Bronchial epithelial cell (primary cell): ENCODE data around the gene PLEKHA4. TPM values are rescaled to one million over a fixed set of nuclear protein-coding genes. Genes with fewer than 3 reads are reported as not detected.
"Not testable (repeated sequence)": the region's sequence is repeated elsewhere in the genome, so short reads cannot be mapped to it uniquely, and the experiment has no call there.

Source experiments
- DNase-seq: peaks from one replicate; pipeline ENCODE4 v3.0.0-alpha.2; 2010; ENCODE audit warnings: low read depth
- FAIRE-seq: peaks from 2 replicates; lab custom pipeline; 2011; peaks lifted over from hg19 to GRCh38; lab: Jason Lieb, UNC
- H3K27me3 ChIP-seq: 2 replicates; pipeline ENCODE4 v1.5.1; 2011; ENCODE audit warnings: low read length; ENCODE audit not compliant: control insufficient read depth, insufficient read depth
- H3K36me3 ChIP-seq: 2 replicates; pipeline ENCODE4 v1.5.1; 2011; ENCODE audit warnings: low read length; ENCODE audit not compliant: control insufficient read depth, insufficient read depth
- H3K4me3 ChIP-seq: 2 replicates; pipeline ENCODE4 v1.5.1; 2011; ENCODE audit warnings: mild to moderate bottlenecking, low read depth, low read length, control low read depth
- total RNA-seq: library from RNA; depleted of rRNA; stranded (reverse); fragments of >200 nt; gene quantifications from 2 replicates; pipeline ENCODE4 v1.2.1, GENCODE V29; 2014
- TF ChIP-seq, protein P1 (sequence below): IDR thresholded peaks from 2 replicates; pipeline ENCODE4 v1.5.1; 2011; ENCODE audit warnings: mild to moderate bottlenecking, moderate library complexity, low read length, control low read depth, inconsistent platforms; ENCODE audit not compliant: insufficient read depth, severe bottlenecking

Gene PLEKHA4
- total RNA-seq, 1 donor from 2014 or later = 0.79 TPM

DNA sequence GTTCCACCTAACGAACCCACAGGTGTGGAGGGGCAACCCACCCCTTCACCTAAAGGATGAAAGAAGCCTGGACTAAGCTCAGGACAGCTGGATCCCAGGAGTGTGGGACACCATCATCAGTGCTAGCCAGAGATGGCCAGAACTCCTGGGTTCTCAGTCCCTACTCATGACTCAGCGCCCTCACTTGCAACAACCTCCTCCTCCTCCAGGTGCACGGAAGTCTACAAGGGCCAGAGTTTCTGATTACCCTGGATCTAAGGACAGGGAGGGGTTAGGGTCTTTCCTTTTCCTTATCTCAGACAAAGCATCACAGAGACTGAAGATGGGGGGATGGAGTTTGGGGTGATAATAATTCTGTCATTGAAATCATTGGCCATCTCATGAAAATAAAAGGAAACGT is 22.1 kb upstream of the PLEKHA4 start:
- no peak for DNase-seq
- Histone ChIP-seq H3K4me3 (no peak overlapping the region), H3K27me3 (peaks cover 3% of the 10 kb centered on the region), H3K36me3 (no peaks in the 10 kb centered on the region)
- TF ChIP-seq, protein P1, sequence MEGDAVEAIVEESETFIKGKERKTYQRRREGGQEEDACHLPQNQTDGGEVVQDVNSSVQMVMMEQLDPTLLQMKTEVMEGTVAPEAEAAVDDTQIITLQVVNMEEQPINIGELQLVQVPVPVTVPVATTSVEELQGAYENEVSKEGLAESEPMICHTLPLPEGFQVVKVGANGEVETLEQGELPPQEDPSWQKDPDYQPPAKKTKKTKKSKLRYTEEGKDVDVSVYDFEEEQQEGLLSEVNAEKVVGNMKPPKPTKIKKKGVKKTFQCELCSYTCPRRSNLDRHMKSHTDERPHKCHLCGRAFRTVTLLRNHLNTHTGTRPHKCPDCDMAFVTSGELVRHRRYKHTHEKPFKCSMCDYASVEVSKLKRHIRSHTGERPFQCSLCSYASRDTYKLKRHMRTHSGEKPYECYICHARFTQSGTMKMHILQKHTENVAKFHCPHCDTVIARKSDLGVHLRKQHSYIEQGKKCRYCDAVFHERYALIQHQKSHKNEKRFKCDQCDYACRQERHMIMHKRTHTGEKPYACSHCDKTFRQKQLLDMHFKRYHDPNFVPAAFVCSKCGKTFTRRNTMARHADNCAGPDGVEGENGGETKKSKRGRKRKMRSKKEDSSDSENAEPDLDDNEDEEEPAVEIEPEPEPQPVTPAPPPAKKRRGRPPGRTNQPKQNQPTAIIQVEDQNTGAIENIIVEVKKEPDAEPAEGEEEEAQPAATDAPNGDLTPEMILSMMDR = no peak
- FAIRE-seq = no peak

DNA sequence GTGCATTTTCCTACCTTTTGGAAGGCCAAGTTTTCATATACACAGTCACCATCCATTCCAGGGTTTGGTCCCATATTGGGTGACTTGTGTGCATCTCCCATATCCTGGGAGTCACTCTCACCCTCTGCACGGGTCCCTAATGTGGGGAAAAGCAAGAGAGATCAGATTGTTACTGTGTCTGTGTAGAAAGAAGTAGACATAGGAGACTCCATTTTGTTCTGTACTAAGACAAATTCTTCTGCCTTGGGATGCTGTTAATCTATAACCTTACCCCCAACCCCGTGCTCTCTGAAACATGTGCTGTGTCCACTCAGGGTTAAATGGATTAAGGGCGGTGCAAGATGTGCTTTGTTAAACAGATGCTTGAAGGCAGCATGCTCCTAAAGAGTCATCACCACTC is 21.1 kb upstream of the PLEKHA4 start:
- not testable (repeated sequence) for H3K36me3 ChIP-seq, FAIRE-seq, H3K4me3 ChIP-seq, DNase-seq, H3K27me3 ChIP-seq

DNA sequence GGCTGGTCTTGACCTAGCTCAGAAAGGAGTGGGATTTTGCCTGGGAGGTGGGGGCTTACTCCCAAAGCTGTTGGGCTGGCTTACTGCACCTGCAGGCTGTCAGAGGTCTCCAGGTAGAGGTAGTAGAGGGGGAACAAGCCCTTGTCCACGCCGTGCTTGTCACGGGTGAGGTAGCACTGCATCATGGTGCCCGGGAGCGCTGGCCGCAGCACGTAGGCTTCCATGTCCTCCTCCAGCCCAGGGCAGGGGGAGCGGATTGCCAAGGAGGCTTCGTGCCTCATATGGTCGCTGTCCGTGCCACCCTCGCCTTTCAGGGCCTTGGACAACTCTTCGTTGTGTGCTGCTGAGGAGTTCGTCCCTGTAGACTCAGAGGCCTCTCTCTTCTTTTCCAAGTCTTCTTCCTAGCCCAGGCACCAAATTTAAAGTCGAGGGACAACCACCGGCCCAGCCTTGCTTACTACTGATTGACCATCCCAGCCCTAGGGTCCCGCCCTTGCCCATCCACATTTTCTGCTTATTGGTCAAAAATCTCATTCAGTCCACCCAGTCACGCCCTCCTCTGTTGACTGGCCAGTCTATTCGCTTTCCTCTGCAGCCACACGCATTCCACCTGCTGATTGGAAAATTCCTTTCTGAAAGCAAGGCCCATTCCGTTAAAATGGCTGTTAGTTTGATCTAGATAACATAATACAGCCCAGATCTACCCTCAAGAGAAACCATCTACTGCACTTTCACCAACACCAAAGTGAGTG is 19.6 kb upstream of the PLEKHA4 start:
- no peak for FAIRE-seq
- no peaks in the 10 kb centered on the region for H3K36me3 ChIP-seq

DNA sequence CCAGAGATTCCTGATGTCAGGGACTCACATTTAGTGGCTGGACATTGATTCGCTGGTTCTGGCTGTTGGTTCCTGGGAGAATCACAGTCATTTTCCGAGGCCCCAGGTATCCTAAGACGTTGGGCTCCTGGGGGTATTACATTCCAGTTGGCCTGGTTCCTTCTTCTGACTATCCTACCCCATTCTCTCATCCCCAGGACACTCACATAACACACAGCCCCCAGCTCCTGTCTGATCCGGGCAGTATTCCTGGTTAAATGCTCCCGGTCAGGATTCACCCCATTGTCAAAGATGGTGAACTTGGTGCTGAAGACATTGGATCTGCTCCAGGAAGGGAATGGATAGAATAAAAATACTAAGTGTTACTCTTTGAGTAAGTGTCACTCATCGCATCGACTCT is 15.3 kb upstream of the PLEKHA4 start:
- TF ChIP-seq, protein P1 = no peak
- FAIRE-seq (no peak), DNase-seq (no peak)
- no peak overlapping the region for H3K4me3 ChIP-seq
- H3K27me3 ChIP-seq = no peaks in the 10 kb centered on the region
- no peaks in the 10 kb centered on the region for H3K36me3 ChIP-seq

More for the DNA sequence above, 19.6 kb upstream of the PLEKHA4 start:
- TF ChIP-seq, protein P1 = no peak
- H3K4me3 ChIP-seq = no peak overlapping the region
- H3K27me3 ChIP-seq = no peaks in the 10 kb centered on the region
- DNase-seq = no peak

DNA sequence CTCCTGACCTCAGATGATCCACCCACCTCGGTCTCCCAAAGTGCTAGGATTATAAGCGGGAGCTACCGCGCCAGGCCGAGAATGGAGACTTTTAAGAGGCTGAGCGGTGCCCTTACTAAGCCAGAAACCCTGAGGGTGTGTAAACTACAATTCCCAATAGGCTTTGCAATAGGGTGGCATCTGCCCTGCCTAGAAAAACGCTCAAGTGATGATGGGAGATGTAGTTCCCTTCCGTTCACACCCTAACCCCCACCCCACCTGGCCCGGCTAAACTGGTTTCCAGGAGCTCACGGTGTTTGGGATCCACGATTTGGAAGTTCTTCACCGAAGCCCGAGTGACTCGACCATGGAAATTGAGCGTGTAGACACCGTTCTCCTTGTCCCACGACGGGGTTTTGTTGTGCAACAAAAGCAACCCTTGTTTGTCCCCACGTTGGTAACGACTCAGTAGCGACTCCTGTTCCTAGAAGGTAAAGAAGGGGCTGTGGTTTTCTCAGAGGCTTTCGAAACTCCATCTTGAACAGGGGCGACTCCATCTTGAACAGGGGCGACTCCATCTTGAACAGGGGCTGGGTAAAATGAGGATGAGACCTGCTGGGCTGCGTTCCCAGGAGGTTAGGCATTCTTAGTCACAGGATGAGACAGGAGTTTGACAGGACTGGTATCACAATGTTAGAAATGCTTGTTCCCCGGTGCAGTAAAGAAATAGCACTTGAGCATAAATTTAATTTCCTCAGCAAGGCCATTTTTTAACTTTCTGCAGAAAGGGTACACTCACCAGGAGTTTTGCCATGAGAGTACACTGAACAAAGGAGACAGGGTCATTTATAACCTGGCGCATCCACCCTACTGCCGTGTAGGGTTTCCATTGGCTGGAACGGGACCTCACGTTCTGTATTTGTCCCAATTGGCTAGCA is 13.6 kb upstream of the PLEKHA4 start:
- H3K4me3 ChIP-seq = no peak overlapping the region
- FAIRE-seq (no peak), DNase-seq (no peak)

DNA sequence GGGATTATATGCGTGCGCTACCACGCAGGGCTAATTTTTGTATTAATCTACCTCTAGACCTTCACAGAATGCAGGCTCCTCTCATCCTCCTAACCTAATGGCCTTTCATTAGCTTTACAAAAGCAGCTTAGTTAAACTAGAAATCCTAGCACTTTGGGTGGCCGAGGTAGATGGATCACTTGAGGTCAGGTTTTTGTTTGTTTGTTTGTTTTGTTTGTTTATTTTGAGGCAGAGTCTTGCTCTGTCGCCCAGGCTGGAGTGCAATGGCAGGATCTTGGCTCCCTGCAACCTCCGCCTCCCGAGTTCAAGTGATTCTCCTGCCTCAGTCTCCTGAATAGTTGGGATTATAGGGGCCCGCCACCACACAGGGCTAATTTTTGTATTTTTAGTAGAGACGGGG is 11.3 kb upstream of the PLEKHA4 start:
- H3K36me3 ChIP-seq, DNase-seq, H3K4me3 ChIP-seq, H3K27me3 ChIP-seq, FAIRE-seq: not testable (repeated sequence)

More for the DNA sequence above, 13.6 kb upstream of the PLEKHA4 start:
- TF ChIP-seq, protein P1 = no peak
- no peaks in the 10 kb centered on the region for H3K27me3 ChIP-seq
- H3K36me3 ChIP-seq = no peaks in the 10 kb centered on the region
